Effector memory CD8-positive, alpha-beta T cell (primary cell): ENCODE data around the gene HMG20B.

Experiments used
- ATAC-seq: fragments of 150-1000 bp; cut with Tn5 transposase; replicated peaks from 2 replicates; pipeline ENCODE4 v1.10.0; 2021; ENCODE audit warnings: mild to moderate bottlenecking, moderate library complexity
- DNase-seq, 3 experiments: peaks; one replicate each; pipeline ENCODE4 v3.0.0; 2021
- H3K27ac Mint-ChIP-seq, 2 donors: one replicate each; pipeline ENCODE4 v1.8.0; 2022; ENCODE audit warnings: mild to moderate bottlenecking in 2 of 2, mixed read lengths in 2 of 2, moderate library complexity in 2 of 2
- H3K27me3 Mint-ChIP-seq, 2 donors: one replicate each; pipeline ENCODE4 v1.8.0; 2022; ENCODE audit warnings: mixed read lengths in 2 of 2
- H3K36me3 Mint-ChIP-seq: one replicate; pipeline ENCODE4 v1.8.0; 2022; ENCODE audit warnings: mild to moderate bottlenecking, moderate library complexity, mixed read lengths; ENCODE audit not compliant: insufficient read depth
- H3K4me1 Mint-ChIP-seq, 2 donors: one replicate each; pipeline ENCODE4 v1.8.0; 2022; ENCODE audit warnings: low read depth in 2 of 2, mixed read lengths in 2 of 2
- H3K4me3 Mint-ChIP-seq, 2 donors: one replicate each; pipeline ENCODE4 v1.8.0; 2022; ENCODE audit warnings: mild to moderate bottlenecking in 2 of 2, mixed read lengths in 2 of 2, moderate library complexity in 2 of 2
- H3K9me3 Mint-ChIP-seq, 2 donors: one replicate each; pipeline ENCODE4 v1.8.0; 2022; ENCODE audit warnings: mixed read lengths in 2 of 2

Gene HMG20B

GRCh38 chr19:3613818-3614661 lies 41.3 kb downstream of the HMG20B start:
- no peaks in the 10 kb centered on the region for H3K9me3 Mint-ChIP-seq
- no peak for DNase-seq

GRCh38 chr19:3614858-3615505 lies 42.2 kb downstream of the HMG20B start:
- Mint-ChIP-seq H3K4me3 (no peak overlapping the region), H3K27ac (no peak overlapping the region), H3K4me1 (peaks cover 0 to 3% of the 10 kb centered on the region in 2 donors), H3K36me3 (peaks cover 17% of the 10 kb centered on the region), H3K27me3 (no peaks in the 10 kb centered on the region), H3K9me3 (no peaks in the 10 kb centered on the region)
- ATAC-seq (no peak), DNase-seq (no peak)

More at GRCh38 chr19:3613818-3614661, 41.3 kb downstream of the HMG20B start:
- ATAC-seq, result no peak
- Mint-ChIP-seq H3K27ac (no peak overlapping the region), H3K36me3 (peaks cover 17% of the 10 kb centered on the region), H3K27me3 (no peaks in the 10 kb centered on the region), H3K4me3 (no peak overlapping the region), H3K4me1 (peaks cover 0 to 3% of the 10 kb centered on the region in 2 donors)

GRCh38 chr19:3615524-3616135 lies 42.9 kb downstream of the HMG20B start:
- H3K4me1 Mint-ChIP-seq, result peaks cover 0 to 3% of the 10 kb centered on the region in 2 donors
- ATAC-seq (no peak), DNase-seq (no peak)
- no peaks in the 10 kb centered on the region for H3K27me3 Mint-ChIP-seq
- no peak overlapping the region for H3K27ac Mint-ChIP-seq
- peaks cover 17% of the 10 kb centered on the region for H3K36me3 Mint-ChIP-seq
- no peaks in the 10 kb centered on the region for H3K9me3 Mint-ChIP-seq
- no peak overlapping the region for H3K4me3 Mint-ChIP-seq

GRCh38 chr19:3617463-3617862 lies 44.7 kb downstream of the HMG20B start:
- H3K9me3 Mint-ChIP-seq, result no peaks in the 10 kb centered on the region
- peaks cover 0 to 6% of the 10 kb centered on the region in 2 donors for H3K4me1 Mint-ChIP-seq
- no peaks in the 10 kb centered on the region for H3K27me3 Mint-ChIP-seq
- DNase-seq (no peak), ATAC-seq (no peak)
- H3K4me3 Mint-ChIP-seq, result no peak overlapping the region
- H3K36me3 Mint-ChIP-seq, result peaks cover 20% of the 10 kb centered on the region
- H3K27ac Mint-ChIP-seq, result no peak overlapping the region

GRCh38 chr19:3618144-3618810 lies 45.5 kb downstream of the HMG20B start:
- Mint-ChIP-seq H3K36me3 (peaks cover 28% of the 10 kb centered on the region), H3K27ac (no peak overlapping the region), H3K4me1 (peaks cover 0 to 9% of the 10 kb centered on the region in 2 donors), H3K27me3 (no peaks in the 10 kb centered on the region), H3K9me3 (no peaks in the 10 kb centered on the region), H3K4me3 (no peak overlapping the region)
- ATAC-seq, result peak; percentile 56
- peak; percentile 34 to 44 (median 35) for DNase-seq

GRCh38 chr19:3618811-3619630 lies 46.3 kb downstream of the HMG20B start:
- H3K36me3 Mint-ChIP-seq, result peaks cover 29% of the 10 kb centered on the region
- DNase-seq (no peak), ATAC-seq (no peak)
- H3K4me3 Mint-ChIP-seq, result no peak overlapping the region
- no peaks in the 10 kb centered on the region for H3K9me3 Mint-ChIP-seq
- no peak overlapping the region for H3K27ac Mint-ChIP-seq
- H3K27me3 Mint-ChIP-seq, result no peaks in the 10 kb centered on the region
- peaks cover 1 to 11% of the 10 kb centered on the region in 2 donors for H3K4me1 Mint-ChIP-seq

GRCh38 chr19:3619631-3620012 lies 46.9 kb downstream of the HMG20B start:
- Mint-ChIP-seq H3K9me3 (no peaks in the 10 kb centered on the region), H3K4me3 (no peak overlapping the region), H3K36me3 (peaks cover 33% of the 10 kb centered on the region), H3K27me3 (no peaks in the 10 kb centered on the region), H3K27ac (no peak overlapping the region), H3K4me1 (peaks cover 7 to 17% of the 10 kb centered on the region in 2 donors)
- ATAC-seq (no peak), DNase-seq (no peak)

GRCh38 chr19:3620145-3620816 lies 47.5 kb downstream of the HMG20B start:
- Mint-ChIP-seq H3K27me3 (no peaks in the 10 kb centered on the region), H3K36me3 (peaks cover 30% of the 10 kb centered on the region), H3K9me3 (no peaks in the 10 kb centered on the region), H3K4me3 (no peak overlapping the region), H3K4me1 (peaks cover 12 to 19% of the 10 kb centered on the region in 2 donors), H3K27ac (peak overlapping the region in 1 of 2 donors; percentile 17)
- ATAC-seq, result no peak
- no peak for DNase-seq

GRCh38 chr19:3620817-3621547 lies 48.2 kb downstream of the HMG20B start:
- H3K4me1 Mint-ChIP-seq, result peaks cover 15 to 22% of the 10 kb centered on the region in 2 donors

GRCh38 chr19:3621689-3622088 lies 48.9 kb downstream of the HMG20B start:
- ATAC-seq, result no peak
- H3K9me3 Mint-ChIP-seq, result no peaks in the 10 kb centered on the region
- DNase-seq, result no peak
- no peaks in the 10 kb centered on the region for H3K27me3 Mint-ChIP-seq
- H3K4me1 Mint-ChIP-seq, result peaks cover 21 to 29% of the 10 kb centered on the region in 2 donors
- peaks cover 40% of the 10 kb centered on the region for H3K36me3 Mint-ChIP-seq
- no peak overlapping the region for H3K27ac Mint-ChIP-seq
- H3K4me3 Mint-ChIP-seq, result no peak overlapping the region

More at GRCh38 chr19:3620817-3621547, 48.2 kb downstream of the HMG20B start:
- ATAC-seq (no peak), DNase-seq (no peak)
- Mint-ChIP-seq H3K27ac (peak overlapping the region in 1 of 2 donors; percentile 17), H3K9me3 (no peaks in the 10 kb centered on the region), H3K4me3 (no peak overlapping the region), H3K27me3 (no peaks in the 10 kb centered on the region), H3K36me3 (peaks cover 33% of the 10 kb centered on the region)

GRCh38 chr19:3622224-3622623 lies 49.5 kb downstream of the HMG20B start:
- H3K27ac Mint-ChIP-seq, result no peak overlapping the region
- peaks cover 38% of the 10 kb centered on the region for H3K36me3 Mint-ChIP-seq
- no peak overlapping the region for H3K4me3 Mint-ChIP-seq
- no peak for DNase-seq
- no peaks in the 10 kb centered on the region for H3K9me3 Mint-ChIP-seq
- H3K4me1 Mint-ChIP-seq, result peaks cover 26 to 32% of the 10 kb centered on the region in 2 donors
- no peaks in the 10 kb centered on the region for H3K27me3 Mint-ChIP-seq
- no peak for ATAC-seq

- peaks cover 26 to 36% of the 10 kb centered on the region in 2 donors for H3K4me1 Mint-ChIP-seq
- peaks cover 40% of the 10 kb centered on the region for H3K36me3 Mint-ChIP-seq
- no peaks in the 10 kb centered on the region for H3K27me3 Mint-ChIP-seq
- H3K27ac Mint-ChIP-seq, result peak overlapping the region in 1 of 2 donors; percentile 44
- ATAC-seq (no peak), DNase-seq (no peak)
- no peaks in the 10 kb centered on the region for H3K9me3 Mint-ChIP-seq
- H3K4me3 Mint-ChIP-seq, result no peak overlapping the region
Measured at GRCh38 chr19:3623716-3624115, 51.0 kb downstream of the HMG20B start.
